Peyer's patch (tissue), 4 donors: Measurements from ENCODE around the gene DCAF6.

Source experiments
- CTCF ChIP-seq, 6 experiments: fragments of 450-650 bp in 4 of 6; fragments of 200-600 bp in 2 of 6; sonication (generic) in 1 of 6; IDR thresholded peaks; one replicate each; pipeline ENCODE4 v1.5.1; 2017 to 2019; ENCODE audit warnings: antibody characterized with exemption in 6 of 6, mild to moderate bottlenecking in 3 of 6, moderate library complexity in 1 of 6
- POLR2A ChIP-seq, 2 donors: fragments of 450-650 bp; IDR thresholded peaks; one replicate each; pipeline ENCODE4 v1.5.1; 2017; ENCODE audit warnings: antibody characterized with exemption in 2 of 2, mild to moderate bottlenecking in 2 of 2, moderate library complexity in 2 of 2

GRCh38 chr1:167957710-167958109, 21.2 kb downstream of the DCAF6 start:
- TF ChIP-seq CTCF (IDR thresholded peaks at IDR 0.05) (no peak), POLR2A (IDR thresholded peaks at IDR 0.05) (no peak)
